Measurements from ENCODE around the gene INHBE. TPM values are rescaled to one million over a fixed set of nuclear protein-coding genes. Genes with fewer than 3 reads are reported as not detected.

INHBE gene
- total RNA-seq, 1 experiment from 2014 or later = 0.59 TPM

GRCh38 chr12:57459750-57460467 is 4.8 kb downstream of the INHBE start, which contains the start of gene GLI1:
GLI1 (plus strand) TSS chr12:57459785; CDS start chr12:57463692, 3,907 bp downstream.
- intact Hi-C loops (cut with micrococcal nuclease; ENCODE audit: unreplicated experiment) = loop anchor here (5.0 kb wide), 1 partner anchor 162 kb away; no protein-coding TSS in a partner anchor
- no peak for TF ChIP-seq CTCF (IDR thresholded peaks at IDR 0.05)
- TF ChIP-seq POLR2AphosphoS5 (IDR thresholded peaks at IDR 0.05; ENCODE audit: low read depth, low read length) = no peak
- TF ChIP-seq REST (IDR thresholded peaks at IDR 0.05; ENCODE audit: insufficient read depth in 1 of 2, low read depth in 2 of 2, low read length in 1 of 2) = no peak
- TF ChIP-seq TCF7L2 (IDR thresholded peaks at IDR 0.05; ENCODE audit: low read depth, low read length) = no peak
- TF ChIP-seq SIN3A (IDR thresholded peaks at IDR 0.05; ENCODE audit: borderline replicate concordance, insufficient read depth, low read depth, low read length) = no peak
- H3K27me3 ChIP-seq (ENCODE audit: control insufficient read depth, insufficient read depth, low read length) = no peaks in the 10 kb centered on the region
- CTCF ChIA-PET = interaction anchor here (0.6 to 1.1 kb wide), 3 partner anchors 30 to 178 kb away, joined by 3 to 8 read pairs (median 5); no protein-coding TSS in a partner anchor
- in situ Hi-C loops (cut with HindIII; ENCODE audit: low pct_unique_long_range_greater_than_20kb, low sequenced_read_pairs) = no loop called here
- ATAC-seq = no peak
- peak within 1 kb of the TSS; percentile 89 for H3K27ac ChIP-seq (ENCODE audit: low read length)
- POLR2A ChIA-PET = no interaction called here
- no peaks in the 10 kb centered on the region for H3K9me3 ChIP-seq (ENCODE audit: control insufficient read depth, insufficient read depth, low read depth, low read length)
- no peak for DNase-seq (ENCODE audit: low read depth, low spot score)
- H3K36me3 ChIP-seq (ENCODE audit: control insufficient read depth, insufficient read depth, low read length) = no peaks in the 10 kb centered on the region
- H3K4me3 ChIP-seq (ENCODE audit: low read depth in 2 of 2, low read length in 2 of 2) = peak within 1 kb of the TSS; percentile 72 to 73
- peaks cover 15% of the 10 kb centered on the region for H3K4me1 ChIP-seq (ENCODE audit: control insufficient read depth, insufficient read depth, low read length)
- no TSS peak for BruUV-seq (replicated peaks)

DNA sequence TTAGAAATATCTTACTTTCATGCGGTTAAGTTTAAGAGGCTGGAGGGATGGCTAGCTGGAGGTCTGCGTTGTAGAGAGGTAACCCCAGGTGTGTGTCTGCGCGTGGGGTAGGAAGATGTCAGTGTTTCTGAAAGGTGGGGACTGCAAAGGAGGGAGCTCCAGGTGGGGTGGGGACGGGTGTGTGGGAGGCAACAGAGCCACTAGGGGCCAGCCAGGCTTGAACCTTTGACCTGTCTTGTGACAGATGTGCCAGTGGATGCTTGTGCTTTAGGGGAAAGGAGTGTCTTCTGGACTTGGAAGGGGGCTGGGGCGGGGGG is 5.3 kb downstream of the INHBE start:
- intact Hi-C loops (cut with micrococcal nuclease; ENCODE audit: unreplicated experiment) (no loop called here), in situ Hi-C loops (cut with HindIII; ENCODE audit: low pct_unique_long_range_greater_than_20kb, low sequenced_read_pairs) (no loop called here)
- POLR2A ChIA-PET = interaction anchor here (0.6 kb wide), 1 partner anchor 137 kb away, joined by 4 read pairs; no protein-coding TSS in a partner anchor
- TF ChIP-seq TCF7L2 (IDR thresholded peaks at IDR 0.05; ENCODE audit: low read depth, low read length) (no peak), REST (IDR thresholded peaks at IDR 0.05; ENCODE audit: insufficient read depth in 1 of 2, low read depth in 2 of 2, low read length in 1 of 2) (no peak), SIN3A (IDR thresholded peaks at IDR 0.05; ENCODE audit: borderline replicate concordance, insufficient read depth, low read depth, low read length) (no peak)
- Histone ChIP-seq H3K36me3 (ENCODE audit: control insufficient read depth, insufficient read depth, low read length) (no peaks in the 10 kb centered on the region), H3K27ac (ENCODE audit: low read length) (0 out of 2 replicates have a peak overlapping the region, but pooled peaks have one; percentile 34), H3K9me3 (ENCODE audit: control insufficient read depth, insufficient read depth, low read depth, low read length) (no peaks in the 10 kb centered on the region), H3K27me3 (ENCODE audit: control insufficient read depth, insufficient read depth, low read length) (no peaks in the 10 kb centered on the region), H3K4me1 (ENCODE audit: control insufficient read depth, insufficient read depth, low read length) (peaks cover 15% of the 10 kb centered on the region), H3K4me3 (ENCODE audit: low read depth in 2 of 2, low read length in 2 of 2) (peak overlapping the region; percentile 63 to 72)
- ATAC-seq (no peak), DNase-seq (ENCODE audit: low read depth, low spot score) (no peak)
- CTCF ChIA-PET = interaction anchor here (0.6 kb wide), 1 partner anchor 40 kb away, joined by 3 read pairs; no protein-coding TSS in a partner anchor
- no TSS peak for BruUV-seq (replicated peaks)

Measured in Panc1 (cell line).